NCI-H226 (cell line): ENCODE measurements around the gene SBK2.
"Not testable (repeated sequence)": the region's sequence is repeated elsewhere in the genome, so short reads cannot be mapped to it uniquely, and the experiment has no call there.

Experiments used
- DNase-seq: peaks from one replicate; pipeline ENCODE4 v3.0.0-alpha.2; 2015

SBK2 gene

DNA sequence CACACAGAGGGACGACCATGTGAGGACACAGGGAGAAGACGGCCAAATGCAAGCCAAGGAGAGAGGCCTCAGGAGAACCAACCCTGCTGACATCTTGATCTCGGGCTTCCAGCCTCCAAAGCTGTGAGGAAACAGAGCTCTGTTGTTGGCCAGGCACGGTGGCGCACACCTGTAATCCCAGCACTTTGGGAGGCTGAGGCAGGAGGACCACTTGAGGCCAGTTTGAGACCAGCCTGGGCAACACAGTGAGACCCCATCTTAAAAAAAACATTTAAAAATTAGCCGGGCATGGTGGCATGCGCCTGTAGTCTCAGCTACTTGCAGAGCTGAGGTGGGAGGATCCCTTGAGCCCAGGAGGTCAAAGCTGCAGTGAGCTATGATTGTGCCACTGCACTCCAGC is 2.7 kb downstream of the SBK2 start:
- DNase-seq = not testable (repeated sequence)

GRCh38 chr19:55530996-55531395 is 5.9 kb downstream of the SBK2 start:
- no peak for DNase-seq

DNA sequence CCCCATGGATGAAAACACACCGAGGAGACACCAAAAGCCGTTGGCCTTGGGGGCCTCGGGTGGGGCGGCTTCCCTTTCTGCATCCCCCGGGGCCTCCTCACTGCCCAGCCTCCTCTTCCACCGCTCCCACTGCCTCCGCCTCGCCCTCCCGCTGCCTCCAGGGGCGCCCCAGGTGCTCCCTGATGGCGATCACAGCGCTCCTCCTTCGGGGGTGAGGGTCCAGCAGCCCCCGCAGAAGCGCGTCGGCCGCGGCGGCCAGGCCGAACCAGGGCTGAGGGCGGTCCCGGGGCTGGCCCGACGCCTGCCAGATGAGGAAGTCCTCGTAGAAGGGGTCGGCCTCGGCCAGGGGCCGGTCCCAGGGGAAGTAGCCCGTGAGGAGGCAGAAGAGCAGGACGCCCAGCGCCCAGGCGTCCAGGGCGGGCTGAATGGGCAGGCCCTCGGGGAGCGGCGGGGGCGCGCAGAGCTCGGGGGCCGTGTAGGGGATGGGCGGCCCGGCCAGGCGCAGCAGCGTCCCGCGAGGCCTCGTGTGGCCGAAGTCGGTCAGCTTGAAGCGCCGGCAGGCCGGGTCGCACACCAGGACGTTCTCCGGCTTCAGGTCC is 7.2 kb downstream of the SBK2 start:
- DNase-seq = no peak

DNA sequence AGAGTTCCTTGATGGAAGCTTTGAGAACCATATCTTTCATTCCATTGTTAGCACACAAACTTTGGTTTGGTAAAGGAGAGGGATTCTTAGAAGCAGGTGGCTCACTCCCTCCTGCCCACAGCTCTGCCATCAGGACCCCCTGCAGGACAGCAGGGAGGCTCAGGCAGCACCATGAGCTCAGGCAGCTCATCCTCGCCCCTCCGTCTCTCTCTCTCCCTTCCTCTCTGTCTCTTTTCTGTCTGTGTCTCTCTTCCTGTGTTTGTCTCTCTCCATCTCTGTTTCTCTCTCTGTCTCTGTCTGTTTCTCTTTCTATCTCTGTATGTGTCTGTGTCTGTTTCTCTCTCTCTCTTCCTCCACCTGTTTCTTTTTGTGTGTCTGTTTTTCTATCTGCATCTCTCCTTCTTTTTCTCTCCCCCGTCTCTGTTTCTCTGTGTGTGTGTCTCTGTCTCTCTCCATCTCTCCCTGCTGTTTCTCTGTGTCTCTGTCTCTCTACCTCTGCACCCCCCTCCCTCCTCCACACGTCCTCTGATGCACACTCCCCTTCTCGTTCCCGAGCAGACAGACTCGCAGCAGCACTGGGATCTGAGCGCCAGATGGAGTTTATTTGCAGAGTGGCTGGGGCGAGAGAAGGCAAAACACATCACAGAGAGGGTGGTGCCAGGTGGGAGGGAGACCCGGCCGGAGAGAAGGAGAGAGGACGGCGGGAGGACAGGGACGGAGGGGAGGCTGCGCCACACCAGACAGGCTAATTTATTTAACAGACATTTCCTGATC is 8.7 kb downstream of the SBK2 start:
- DNase-seq = no peak

- no peak for DNase-seq
Measured at GRCh38 chr19:55527197-55528029, 9.5 kb downstream of the SBK2 start.

- DNase-seq = peak; percentile 93
Measured at GRCh38 chr19:55526216-55527196, 10.4 kb downstream of the SBK2 start.

GRCh38 chr19:55525289-55526101 is 11.4 kb downstream of the SBK2 start:
- DNase-seq = no peak

GRCh38 chr19:55520691-55521292 is 16.1 kb downstream of the SBK2 start:
- DNase-seq = no peak

GRCh38 chr19:55519451-55520311 is 17.3 kb downstream of the SBK2 start:
- DNase-seq = peak; percentile 93

DNA sequence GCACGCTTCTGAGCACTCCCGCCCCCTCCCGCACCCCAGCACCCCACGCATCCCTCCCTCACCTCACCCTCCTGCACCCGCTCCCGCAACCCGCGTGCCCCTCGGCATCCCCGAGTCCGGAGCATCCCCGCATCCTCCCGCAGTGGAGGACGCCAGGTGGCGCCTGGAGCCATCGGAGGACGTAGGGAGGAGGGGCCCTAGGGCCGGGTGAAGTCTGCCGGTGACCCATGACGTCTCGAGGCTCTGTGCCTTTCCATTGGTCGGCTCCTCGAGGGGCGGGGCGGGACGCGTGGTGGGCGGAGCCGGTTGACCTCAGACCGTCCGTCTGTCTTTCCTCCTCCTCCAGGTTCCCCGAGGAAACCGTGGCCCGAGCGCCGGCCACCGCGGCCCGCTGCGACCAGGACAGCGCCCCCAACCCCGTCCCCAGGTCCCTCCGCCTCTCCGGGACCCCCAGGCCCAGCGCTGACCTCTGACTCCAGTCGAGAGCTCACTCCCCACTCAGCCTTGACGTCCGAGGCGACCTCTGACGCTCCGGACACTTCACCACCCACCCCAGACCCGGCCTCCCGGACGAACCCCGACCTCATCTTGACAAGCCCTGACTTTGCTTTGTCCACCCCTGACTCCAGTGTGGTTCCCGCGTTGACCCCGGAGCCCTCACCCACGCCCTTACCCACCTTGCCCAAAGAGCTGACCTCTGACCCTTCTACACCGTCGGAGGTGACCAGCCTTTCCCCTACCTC is 19.9 kb downstream of the SBK2 start:
- DNase-seq = peak; percentile 91

DNA sequence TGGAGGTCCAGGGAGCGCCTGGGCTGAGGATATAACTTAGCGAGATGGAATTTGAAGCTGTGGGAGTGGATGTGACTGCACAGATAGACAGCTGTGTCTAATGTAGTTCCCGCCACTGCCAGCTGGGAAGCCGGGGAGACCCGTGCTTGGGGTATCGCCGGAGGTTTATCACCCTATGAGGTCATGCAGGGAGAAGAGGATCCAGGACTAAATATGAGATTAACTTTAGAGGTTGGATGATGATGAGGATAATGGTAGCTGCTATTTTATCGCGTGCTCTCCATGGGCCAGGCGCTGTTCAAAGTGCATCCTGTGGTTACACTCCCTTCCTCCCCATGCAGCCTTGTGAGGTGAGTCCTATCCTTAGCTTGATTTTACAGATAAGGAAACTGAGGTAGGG is 28.8 kb downstream of the SBK2 start:
- DNase-seq = peak; percentile 100

- no peak for DNase-seq
Measured at GRCh38 chr19:55504981-55505380, 32.0 kb downstream of the SBK2 start.

DNA sequence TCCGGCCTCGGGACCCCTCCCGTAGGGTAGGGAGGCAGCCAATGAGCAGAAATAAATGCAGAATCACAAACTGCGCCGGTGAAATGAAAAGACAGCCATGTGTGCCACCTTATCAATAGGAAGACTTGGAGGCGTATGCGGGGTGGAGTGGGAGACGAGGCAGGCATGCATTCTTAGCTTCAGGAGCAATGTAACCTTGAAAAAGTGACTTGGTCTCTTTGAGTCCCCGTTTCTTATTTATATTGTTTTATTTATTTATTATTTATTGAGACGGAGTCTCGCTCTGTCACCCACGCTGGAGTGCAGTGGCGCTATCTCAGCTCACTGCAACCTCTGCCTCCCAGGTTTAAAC is 32.7 kb downstream of the SBK2 start:
- DNase-seq = no peak

GRCh38 chr19:55503502-55504251 is 33.3 kb downstream of the SBK2 start:
- peak; percentile 89 for DNase-seq

GRCh38 chr19:55503157-55503501 is 33.8 kb downstream of the SBK2 start:
- no peak for DNase-seq

DNA sequence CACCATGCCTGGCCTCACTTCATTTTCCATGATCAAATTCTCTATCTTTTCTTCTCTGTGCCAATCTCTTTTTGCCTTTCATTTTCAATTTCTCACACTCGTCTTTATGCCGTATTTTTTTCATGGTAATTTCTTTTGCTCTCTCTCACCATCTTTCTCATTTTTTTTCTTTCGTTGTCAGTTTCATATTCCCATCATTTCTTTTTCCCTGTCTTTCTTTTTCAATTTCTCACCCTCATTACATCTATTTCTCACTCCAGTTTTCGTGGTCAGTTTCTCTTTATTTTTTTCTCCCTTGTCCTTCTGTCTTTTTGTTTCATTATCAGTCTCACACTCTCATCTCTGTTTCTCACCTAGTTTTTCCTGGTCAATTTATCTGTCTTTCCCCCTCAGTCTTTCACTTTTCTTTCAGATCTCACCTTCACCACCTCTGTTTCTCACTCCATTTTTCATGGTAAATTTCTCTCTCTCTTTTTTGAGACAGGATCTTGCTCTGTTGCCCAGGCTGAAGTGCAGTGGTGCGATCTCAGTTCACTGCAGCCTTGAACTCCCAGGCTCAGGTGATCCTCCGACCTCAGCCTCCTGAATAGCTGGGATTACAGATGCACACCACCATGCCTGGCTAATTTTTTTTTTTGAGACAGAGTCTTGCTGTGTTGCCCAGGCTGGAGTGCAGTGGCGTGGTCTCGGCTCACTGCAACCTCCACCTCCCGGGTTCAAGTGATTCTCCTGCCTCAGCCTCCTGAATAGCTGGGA is 34.6 kb downstream of the SBK2 start:
- no peak for DNase-seq

DNA sequence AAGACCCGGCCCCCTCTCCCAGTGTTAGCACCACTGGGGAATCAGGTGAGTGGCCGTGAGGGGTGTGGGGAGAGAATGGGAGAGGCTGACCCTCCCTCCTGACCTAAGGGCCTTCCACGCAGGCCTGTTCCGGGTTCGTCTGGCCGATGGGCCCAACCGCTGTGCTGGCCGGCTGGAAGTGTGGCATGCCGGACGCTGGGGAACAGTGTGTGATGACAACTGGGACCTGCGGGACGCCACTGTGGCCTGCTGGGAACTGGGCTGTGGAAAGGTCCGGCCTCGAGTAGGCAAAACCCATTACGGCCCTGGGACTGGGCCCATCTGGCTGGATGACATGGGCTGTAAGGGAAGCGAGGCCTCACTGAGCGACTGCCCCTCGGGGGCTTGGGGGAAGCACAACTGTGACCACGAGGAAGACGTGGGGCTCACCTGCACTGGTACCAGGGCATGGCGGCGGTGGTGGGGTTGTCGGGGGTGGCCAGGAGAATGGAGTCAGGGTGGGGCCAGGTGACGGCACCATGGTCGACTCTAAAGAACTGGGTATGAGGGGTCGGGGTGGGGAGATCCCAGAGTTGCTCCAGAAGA is 36.5 kb downstream of the SBK2 start:
- peak; percentile 1 for DNase-seq
